GM19395 (cell line): Measurements from ENCODE around the gene KRTAP10-10.
"Not testable (repeated sequence)": the region's sequence is repeated elsewhere in the genome, so short reads cannot be mapped to it uniquely, and the experiment has no call there.

ENCODE experiments used
- ATAC-seq: cut with Tn5 transposase; IDR thresholded peaks from one replicate; pipeline ENCODE4 v1.9.1; 2021; ENCODE audit warnings: mild to moderate bottlenecking, moderate library complexity; ENCODE audit not compliant: unreplicated experiment

The KRTAP10-10 gene

GRCh38 chr21:44602463-44602850, 34.7 kb upstream of the KRTAP10-10 start:
- ATAC-seq = no peak

GRCh38 chr21:44603109-44603875, 33.9 kb upstream of the KRTAP10-10 start:
- ATAC-seq = no peak

- no peak for ATAC-seq
Observed at GRCh38 chr21:44603911-44604310, 33.2 kb upstream of the KRTAP10-10 start.

GRCh38 chr21:44606495-44606894, 30.7 kb upstream of the KRTAP10-10 start:
- ATAC-seq = no peak

GRCh38 chr21:44609193-44609592, 28.0 kb upstream of the KRTAP10-10 start:
- ATAC-seq = no peak

- ATAC-seq = not testable (repeated sequence)
Observed at GRCh38 chr21:44610157-44610843, 26.9 kb upstream of the KRTAP10-10 start.

- ATAC-seq = no peak
Observed at GRCh38 chr21:44611551-44611950, 25.6 kb upstream of the KRTAP10-10 start.

GRCh38 chr21:44612029-44612486, 25.1 kb upstream of the KRTAP10-10 start, which contains the start of gene KRTAP10-8:
Gene KRTAP10-8 (plus strand): TSS chr21:44612079. CDS start chr21:44612101, 22 bp downstream.
- ATAC-seq = no peak

GRCh38 chr21:44612669-44613229, 24.4 kb upstream of the KRTAP10-10 start:
- ATAC-seq = no peak

GRCh38 chr21:44613386-44614155, 23.6 kb upstream of the KRTAP10-10 start:
- no peak for ATAC-seq

GRCh38 chr21:44614161-44614631, 23.0 kb upstream of the KRTAP10-10 start:
- ATAC-seq = no peak

- ATAC-seq = no peak
Observed at GRCh38 chr21:44614961-44615391, 22.2 kb upstream of the KRTAP10-10 start.

GRCh38 chr21:44615466-44615865, 21.7 kb upstream of the KRTAP10-10 start:
- ATAC-seq = no peak

- no peak for ATAC-seq
Observed at GRCh38 chr21:44615911-44616590, 21.1 kb upstream of the KRTAP10-10 start.

- ATAC-seq = no peak
Observed at GRCh38 chr21:44616591-44616926, 20.6 kb upstream of the KRTAP10-10 start.

GRCh38 chr21:44617071-44617501, 20.1 kb upstream of the KRTAP10-10 start:
- ATAC-seq = no peak

- no peak for ATAC-seq
Observed at GRCh38 chr21:44618504-44618903, 18.7 kb upstream of the KRTAP10-10 start.

GRCh38 chr21:44618909-44619308, 18.2 kb upstream of the KRTAP10-10 start:
- ATAC-seq = no peak

- ATAC-seq = no peak
Observed at GRCh38 chr21:44619886-44620285, 17.3 kb upstream of the KRTAP10-10 start.

- ATAC-seq = no peak
Observed at GRCh38 chr21:44623575-44623974, 13.6 kb upstream of the KRTAP10-10 start.
